HG03520 (cell line): ENCODE measurements around the gene CRIP1.

ENCODE experiments used
- ATAC-seq: cut with Tn5 transposase; IDR thresholded peaks from one replicate; pipeline ENCODE4 v1.9.1; 2021; ENCODE audit warnings: mild to moderate bottlenecking, moderate library complexity; ENCODE audit not compliant: unreplicated experiment

CRIP1 gene

DNA sequence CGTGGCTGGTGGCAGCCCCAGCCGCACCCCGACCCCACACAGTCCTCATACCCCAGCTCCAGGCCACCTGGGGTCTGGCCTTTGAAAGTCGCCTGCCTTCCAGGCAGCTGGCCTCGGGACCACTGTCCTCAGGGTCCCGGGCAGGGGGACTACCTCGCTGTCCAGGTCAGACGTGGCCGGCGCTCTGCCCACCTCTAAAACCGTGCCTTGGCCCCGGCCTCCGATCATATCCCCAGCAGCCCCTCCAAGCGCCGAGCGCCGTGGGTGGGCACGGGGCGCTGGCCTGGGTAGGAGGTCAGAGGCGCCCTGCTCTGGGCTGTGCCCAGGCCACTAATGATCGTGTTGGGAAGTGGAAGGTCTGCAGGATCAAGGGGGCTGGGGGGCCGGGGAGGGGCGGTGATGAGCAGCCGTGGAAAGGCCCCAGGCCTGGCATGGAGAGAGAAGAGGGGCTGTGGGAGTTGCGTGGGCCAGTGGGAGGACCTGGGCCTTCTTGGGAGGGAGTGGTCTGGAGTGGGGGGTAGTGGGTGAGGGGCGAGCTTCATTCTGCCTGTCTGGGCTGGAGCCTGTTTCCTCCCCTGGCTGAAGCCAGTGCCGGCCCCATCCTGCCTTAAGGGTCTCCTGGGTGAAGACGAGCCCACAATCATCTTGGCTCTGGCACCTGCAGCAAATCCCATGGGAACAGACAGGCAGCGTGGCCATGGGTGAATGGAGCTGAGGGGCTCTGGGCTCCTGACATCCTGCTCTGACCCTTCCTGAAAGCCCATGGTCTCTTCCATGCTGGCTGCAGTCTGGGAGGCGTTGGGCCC, 44.6 kb downstream of the CRIP1 start:
- no peak for ATAC-seq

DNA sequence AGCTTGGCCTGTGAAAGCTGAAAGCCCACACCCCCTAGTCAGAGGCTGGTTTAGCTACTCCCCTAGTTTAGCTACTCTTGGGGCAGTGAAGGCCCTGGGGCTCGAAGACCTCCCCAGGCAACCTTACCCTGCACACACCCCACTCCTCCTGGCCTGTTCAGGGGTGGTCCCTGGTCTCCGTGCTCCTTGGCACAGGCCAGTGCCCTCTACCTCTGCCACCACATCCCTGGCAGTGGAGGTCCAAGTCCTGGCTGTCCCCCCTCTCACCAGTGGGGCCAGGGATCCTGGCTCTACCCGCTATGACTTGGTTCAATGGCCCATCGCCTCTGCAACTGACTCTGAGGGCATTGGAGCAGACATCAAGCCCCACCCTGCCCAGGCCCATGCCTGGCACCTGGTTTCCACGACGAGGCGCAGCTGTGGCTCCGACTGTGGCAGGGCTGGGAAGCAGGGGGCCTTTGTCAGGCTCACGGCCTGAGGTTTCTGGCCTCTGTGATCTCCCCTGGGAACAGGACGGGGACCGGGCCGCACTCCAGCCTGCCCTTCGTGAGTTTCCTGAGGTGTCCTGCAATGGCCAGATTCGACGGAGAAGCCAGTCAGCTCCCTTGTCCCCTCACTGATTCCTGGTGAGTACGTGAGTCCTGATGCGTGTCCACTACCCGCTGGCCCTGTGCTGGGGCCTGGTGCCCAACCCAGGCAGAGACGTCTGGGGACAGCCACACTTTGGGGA, 45.4 kb downstream of the CRIP1 start:
- ATAC-seq, result no peak

DNA sequence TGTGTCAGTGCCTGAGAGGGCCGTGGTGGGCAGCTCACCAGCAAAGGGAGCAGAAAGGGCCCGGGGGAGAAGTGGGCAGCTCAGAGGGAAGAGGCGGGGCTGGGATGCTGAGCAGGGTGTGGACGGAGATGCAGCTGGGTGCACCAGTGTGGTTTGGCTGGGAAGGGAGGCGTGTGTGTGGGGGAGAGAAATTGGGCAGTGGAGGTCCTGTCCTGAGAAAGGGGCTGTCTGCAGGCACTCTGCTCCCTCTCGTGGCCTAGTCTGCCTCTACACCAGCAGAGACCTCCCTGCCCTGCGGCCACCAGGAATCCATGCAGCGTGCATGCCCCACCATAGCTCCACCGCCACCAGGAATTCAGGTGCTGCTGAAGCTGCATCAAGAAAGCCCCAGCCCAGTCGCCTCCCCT, 46.1 kb downstream of the CRIP1 start:
- no peak for ATAC-seq

DNA sequence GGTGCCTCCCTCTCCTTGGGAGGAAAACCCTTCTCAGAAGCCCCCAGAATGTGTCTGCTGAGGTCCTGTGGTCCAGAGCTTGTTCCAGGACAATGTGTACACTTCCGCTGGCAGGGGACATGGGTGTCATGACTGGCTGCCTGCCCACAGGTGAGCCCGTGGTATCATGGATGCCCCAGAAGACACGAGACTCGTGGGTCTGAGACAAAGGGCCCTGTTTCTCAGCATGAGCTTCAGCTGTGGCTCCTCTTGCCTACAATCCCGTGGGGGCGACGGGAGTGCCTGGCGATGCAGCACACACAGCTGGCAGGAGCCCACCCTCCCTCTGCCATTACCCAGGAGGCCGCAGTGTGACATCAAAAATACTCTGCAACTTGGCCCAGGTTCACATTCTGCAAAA, 46.7 kb downstream of the CRIP1 start:
- ATAC-seq, result no peak

DNA sequence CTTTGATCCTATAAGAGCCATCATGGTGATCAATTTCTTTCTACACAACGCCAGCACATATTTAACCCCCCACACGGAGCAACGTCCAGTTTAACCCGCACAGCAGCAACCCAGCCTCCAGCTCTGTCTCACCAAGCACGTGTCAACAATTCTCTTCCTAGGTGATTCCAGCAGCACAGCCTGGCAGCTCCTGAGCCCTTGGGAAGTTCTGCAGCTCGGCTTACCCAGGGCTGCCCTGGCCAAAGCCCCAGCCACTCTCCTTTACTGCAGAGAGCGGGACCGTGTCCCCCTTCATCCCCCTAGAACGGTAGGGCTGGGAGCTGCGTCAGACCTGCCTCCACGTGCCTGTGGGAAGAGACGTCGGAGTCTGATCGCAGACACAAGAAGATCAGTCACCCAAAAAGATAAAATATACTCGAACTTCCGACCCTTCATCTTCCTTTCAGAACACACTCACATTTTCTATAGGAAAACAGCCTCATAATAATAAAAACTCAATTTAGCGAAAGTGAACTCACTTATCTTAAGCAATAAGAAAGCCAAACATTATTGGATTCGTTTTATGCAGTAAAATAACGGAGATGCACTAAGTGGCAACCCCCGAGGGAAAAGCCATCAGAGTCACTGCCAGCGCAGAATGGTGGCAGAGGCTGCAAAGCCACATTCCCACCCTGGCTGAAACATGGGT, 47.3 kb downstream of the CRIP1 start:
- no peak for ATAC-seq

DNA sequence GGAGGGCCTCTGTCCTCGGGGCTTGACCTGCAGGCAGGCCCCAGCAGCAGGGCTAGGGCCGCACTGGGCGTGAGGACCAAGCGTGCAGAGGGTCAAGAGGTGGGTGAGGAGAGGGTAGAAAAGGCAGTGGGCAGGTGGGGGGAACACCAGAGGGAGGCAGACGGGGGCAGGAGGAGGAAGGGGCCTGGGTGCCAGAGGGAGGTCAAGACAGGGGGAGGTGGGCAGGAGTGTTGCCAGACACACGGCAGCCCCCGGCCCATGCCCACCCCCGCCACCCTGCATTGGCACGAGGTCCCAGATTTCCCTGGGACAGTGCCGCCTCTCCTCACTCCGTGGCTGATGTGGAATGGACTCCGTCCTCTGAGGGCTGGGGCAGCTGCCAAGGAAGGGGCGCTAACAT, 47.9 kb downstream of the CRIP1 start:
- no peak for ATAC-seq

DNA sequence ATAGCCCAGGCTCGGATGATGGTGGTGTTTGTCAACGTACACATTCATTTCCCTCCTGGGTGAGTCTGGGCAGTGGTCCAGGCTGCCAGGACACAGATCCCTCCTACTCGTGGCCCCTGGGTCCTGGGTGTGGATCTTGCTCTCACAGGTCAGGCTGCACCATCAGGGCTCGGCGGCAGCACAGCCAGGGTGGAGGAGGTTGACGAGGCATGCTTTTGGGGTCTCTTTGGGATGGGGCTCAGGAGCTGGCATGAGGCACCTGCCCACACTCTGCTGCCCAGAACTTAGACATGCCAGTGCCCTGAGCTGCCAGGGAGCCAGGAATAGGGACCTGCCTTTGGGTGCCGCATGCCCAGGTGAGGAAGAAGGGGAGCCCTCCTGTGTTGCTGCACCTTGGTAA, 49.4 kb downstream of the CRIP1 start:
- ATAC-seq, result no peak

DNA sequence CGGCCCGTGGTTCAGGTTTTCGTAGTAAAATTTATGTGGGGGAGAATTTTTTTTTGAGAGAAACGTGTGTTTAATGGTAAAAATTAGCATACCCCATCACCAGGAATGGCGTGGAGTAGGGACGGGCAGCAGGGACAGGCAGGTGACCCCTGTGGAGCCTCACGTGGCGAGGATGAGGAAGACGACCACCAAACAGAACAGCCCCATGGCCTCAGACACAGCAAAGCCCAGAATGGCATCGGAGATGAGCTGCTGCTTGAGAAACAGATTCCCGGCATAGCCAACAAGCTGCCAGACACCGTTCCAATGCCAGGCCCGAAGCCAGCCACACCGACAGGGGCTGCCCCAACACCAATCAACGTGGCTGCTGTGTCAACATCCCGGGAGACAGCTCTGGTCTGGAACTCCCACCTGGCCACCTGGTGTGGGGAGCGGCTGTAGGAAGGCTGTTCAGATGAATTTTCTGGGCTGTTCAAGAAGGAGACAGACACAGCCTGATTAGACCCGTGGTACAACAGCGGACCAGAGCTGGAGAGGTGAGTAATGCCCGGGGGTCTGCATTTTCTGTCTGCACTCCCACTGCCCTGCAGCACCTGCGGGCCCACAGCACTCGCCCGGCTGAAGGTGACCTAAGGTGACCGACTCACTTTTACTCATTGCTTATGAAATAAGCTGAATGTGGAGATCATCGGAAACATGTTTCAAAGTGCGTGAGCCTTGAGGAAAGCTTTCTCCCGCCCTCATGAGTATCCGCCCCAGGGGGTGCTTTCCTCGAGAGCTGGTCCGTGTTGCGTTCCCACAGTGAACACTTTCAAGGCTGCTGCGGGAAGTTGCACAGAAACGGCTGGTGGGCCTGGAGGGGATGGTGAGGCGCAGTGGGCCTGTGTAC, 50.2 kb downstream of the CRIP1 start:
- no peak for ATAC-seq

DNA sequence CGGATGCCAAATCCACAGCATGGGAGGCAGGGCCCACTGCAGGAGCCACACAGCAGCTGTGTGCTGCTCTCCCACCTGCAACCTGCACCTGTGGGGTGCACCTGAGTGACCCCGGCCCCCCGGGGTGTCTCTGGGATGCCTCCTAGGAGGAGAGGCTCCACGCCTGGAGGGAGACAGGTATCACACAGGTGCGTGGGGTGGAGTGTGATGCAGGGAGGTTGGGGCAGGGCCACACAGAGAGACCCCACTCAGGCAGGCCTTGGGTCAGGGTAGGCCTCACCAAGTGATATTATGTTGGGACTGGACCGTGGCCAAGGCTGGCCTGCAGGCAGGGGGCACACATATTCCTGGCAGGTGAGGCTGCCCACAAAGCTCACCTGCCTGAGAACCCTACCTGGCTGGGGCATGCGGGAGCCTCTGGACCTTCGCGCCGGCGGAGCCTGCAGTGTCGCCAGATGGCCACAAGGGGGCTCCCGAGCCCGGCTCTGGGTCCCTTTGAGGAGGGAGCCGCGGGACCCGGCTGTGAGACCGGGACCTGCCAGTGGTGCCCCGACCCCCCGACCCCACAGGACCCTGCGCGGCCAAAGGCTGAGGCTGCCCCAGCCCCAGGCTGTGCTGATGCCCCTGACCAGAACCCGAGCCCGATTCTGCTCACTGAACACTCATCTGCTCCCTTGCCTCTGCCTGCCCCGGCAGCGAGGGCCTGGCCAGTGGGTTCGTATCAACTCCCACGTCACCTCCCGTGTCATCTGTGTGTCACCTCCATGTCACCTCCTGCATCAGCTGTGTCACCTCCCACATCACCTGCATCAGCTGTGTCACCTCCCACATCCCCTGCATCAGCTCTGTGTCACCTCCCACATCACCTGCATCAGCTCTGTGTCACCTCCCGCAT, 51.1 kb downstream of the CRIP1 start:
- no peak for ATAC-seq
